H1 (cell line): ENCODE measurements around the gene MSANTD7. TPM values are rescaled to one million over a fixed set of nuclear protein-coding genes. Genes with fewer than 3 reads are reported as not detected.

Experiments used
- CTCF ChIA-PET: fragments of 300-600 bp; sonication (Branson Sonifier 250); formaldehyde crosslinking; loops from one replicate; lab custom pipeline; 2021; ENCODE audit not compliant: partially characterized antibody; lab: Charles Lee
- POLR2A ChIA-PET: fragments of 300-600 bp; sonication (Branson Sonifier 250); formaldehyde crosslinking; loops from one replicate; lab custom pipeline; 2021; ENCODE audit warnings: inconsistent platforms; ENCODE audit not compliant: partially characterized antibody; lab: Charles Lee
- DNase-seq, 2 experiments: peaks; one replicate each; pipeline versions ENCODE4 v3.0.0 to v3.0.0-alpha.2; 2010 to 2022; ENCODE audit warnings: low spot score in 2 of 2, low read depth in 1 of 2, mixed read lengths in 1 of 2
- FAIRE-seq: peaks from 2 replicates; lab custom pipeline; 2011; peaks lifted over from hg19 to GRCh38; lab: Jason Lieb, UNC
- H2AFZ ChIP-seq: 2 replicates; pipeline ENCODE4 v1.8.1; 2012; ENCODE audit warnings: low read length, inconsistent platforms
- H2AK5ac ChIP-seq: 2 replicates; pipeline ENCODE4 v1.6.1; 2013; ENCODE audit warnings: low read depth, low read length
- H2BK120ac ChIP-seq: replicated peaks from 2 replicates; pipeline ENCODE3; 2013; ENCODE audit warnings: low read depth, low read length, inconsistent platforms
- H2BK12ac ChIP-seq: 2 replicates; pipeline ENCODE4 v1.6.1; 2013; ENCODE audit warnings: low read depth, low read length
- H2BK15ac ChIP-seq: 2 replicates; pipeline ENCODE4 v1.6.1; 2013; ENCODE audit warnings: low read length
- H2BK20ac ChIP-seq: 2 replicates; pipeline ENCODE4 v1.6.1; 2013; ENCODE audit warnings: low read length
- H2BK5ac ChIP-seq: 2 replicates; pipeline ENCODE4 v1.6.1; 2013; ENCODE audit warnings: low read depth, low read length
- H3K14ac ChIP-seq: 2 replicates; pipeline ENCODE4 v1.6.1; 2013; ENCODE audit warnings: inconsistent platforms; ENCODE audit not compliant: insufficient read length
- H3K18ac ChIP-seq: 2 replicates; pipeline ENCODE4 v1.6.1; 2013; ENCODE audit warnings: low read length; ENCODE audit errors: extremely low read depth
- H3K23ac ChIP-seq: 2 replicates; pipeline ENCODE4 v1.6.1; 2013; ENCODE audit warnings: inconsistent platforms; ENCODE audit not compliant: insufficient read length
- H3K23me2 ChIP-seq: 2 replicates; pipeline ENCODE4 v1.6.1; 2013; ENCODE audit warnings: low read depth, low read length
- H3K27ac ChIP-seq: 2 replicates; pipeline ENCODE4 v1.6.1; 2011; ENCODE audit warnings: low read depth, low read length, inconsistent platforms
- H3K27me3 ChIP-seq, 4 experiments: replicated peaks in 1 of 4; 1 replicate in 1 of 4; 2 replicates in 3 of 4; pipeline versions ENCODE4 v1.6.1 to v1.8.1; 2011 to 2013; ENCODE audit warnings: low read length in 3 of 4, mild to moderate bottlenecking in 3 of 4, inconsistent platforms in 2 of 4, mixed read lengths in 2 of 4, moderate library complexity in 1 of 4; ENCODE audit not compliant: control insufficient read depth in 3 of 4, insufficient read depth in 3 of 4; ENCODE audit errors: extremely low read depth in 1 of 4
- H3K36me3 ChIP-seq, 4 experiments: 2 replicates each; pipeline versions ENCODE4 v1.6.1 to v1.8.1; 2011 to 2013; ENCODE audit warnings: mild to moderate bottlenecking in 4 of 4, low read length in 3 of 4, moderate library complexity in 2 of 4, control low read depth in 1 of 4, inconsistent platforms in 1 of 4; ENCODE audit not compliant: insufficient read depth in 4 of 4, control insufficient read depth in 2 of 4
- H3K4ac ChIP-seq: replicated peaks from 2 replicates; pipeline ENCODE3; 2013; ENCODE audit warnings: low read length, low read depth, mixed read lengths, inconsistent platforms; ENCODE audit not compliant: insufficient read length
- H3K4me1 ChIP-seq, 4 experiments: replicated peaks in 1 of 4; 1 replicate in 1 of 4; 2 replicates in 3 of 4; pipeline versions ENCODE4 v1.6.1 to v1.8.1; 2011 to 2013; ENCODE audit warnings: low read length in 3 of 4, inconsistent platforms in 2 of 4, mixed read lengths in 1 of 4; ENCODE audit not compliant: insufficient read depth in 4 of 4, control insufficient read depth in 3 of 4
- H3K4me2 ChIP-seq, 2 experiments: 2 replicates each; pipeline versions ENCODE4 v1.6.1 to v1.8.1; 2011 to 2013; ENCODE audit warnings: low read depth in 2 of 2, low read length in 2 of 2, control low read depth in 1 of 2, inconsistent platforms in 1 of 2, mild to moderate bottlenecking in 1 of 2; ENCODE audit not compliant: insufficient read depth in 1 of 2
- H3K4me3 ChIP-seq, 4 experiments: fragments of 200-600, 300-600 bp in 1 of 4; sonication (generic), shearing (Covaris generic), sonication (Bioruptor Twin) in 1 of 4; 2 replicates each; pipeline versions ENCODE4 v1.5.1 to v1.8.1; 2011 to 2016; ENCODE audit warnings: low read length in 4 of 4, low read depth in 3 of 4, control low read depth in 2 of 4, inconsistent platforms in 2 of 4, mild to moderate bottlenecking in 2 of 4, mixed read lengths in 1 of 4, moderate library complexity in 1 of 4; ENCODE audit not compliant: insufficient read depth in 2 of 4; ENCODE audit errors: extremely low read depth in 1 of 4
- H3K56ac ChIP-seq: replicated peaks from 2 replicates; pipeline ENCODE3; 2013; ENCODE audit warnings: low read depth, mild to moderate bottlenecking, mixed read lengths, low read length, inconsistent platforms; ENCODE audit not compliant: insufficient read length
- H3K79me1 ChIP-seq: 2 replicates; pipeline ENCODE4 v1.6.1; 2013; ENCODE audit warnings: low read depth, low read length, control low read depth
- H3K79me2 ChIP-seq, 2 experiments: 2 replicates each; pipeline versions ENCODE4 v1.6.1 to v1.8.1; 2012 to 2013; ENCODE audit warnings: low read length in 2 of 2, mild to moderate bottlenecking in 2 of 2, inconsistent platforms in 1 of 2; ENCODE audit not compliant: insufficient read depth in 2 of 2, control insufficient read depth in 1 of 2
- H3K9ac ChIP-seq, 4 experiments: replicated peaks in 1 of 4; 1 replicate in 1 of 4; 2 replicates in 3 of 4; pipeline versions ENCODE4 v1.6.1 to v1.8.1; 2011 to 2013; ENCODE audit warnings: low read depth in 3 of 4, low read length in 3 of 4, control low read depth in 2 of 4, mild to moderate bottlenecking in 2 of 4, moderate library complexity in 2 of 4, inconsistent platforms in 1 of 4; ENCODE audit errors: extremely low read depth in 1 of 4
- H3K9me3 ChIP-seq, 2 experiments: 2 replicates each; pipeline versions ENCODE4 v1.6.1 to v1.8.1; 2012 to 2013; ENCODE audit warnings: mild to moderate bottlenecking in 2 of 2, moderate library complexity in 2 of 2, control low read depth in 1 of 2, inconsistent platforms in 1 of 2, low read depth in 1 of 2, low read length in 1 of 2, mixed read lengths in 1 of 2; ENCODE audit not compliant: insufficient read depth in 2 of 2
- H4K20me1 ChIP-seq, 2 experiments: replicated peaks in 1 of 2; 2 replicates each; pipeline versions ENCODE3 to v1.8.1; 2011 to 2013; ENCODE audit warnings: inconsistent platforms in 2 of 2, low read length in 2 of 2, mild to moderate bottlenecking in 1 of 2; ENCODE audit not compliant: insufficient read depth in 2 of 2, control insufficient read depth in 1 of 2
- H4K5ac ChIP-seq: 2 replicates; pipeline ENCODE4 v1.6.1; 2013; ENCODE audit warnings: low read length, low read depth, mixed read lengths, inconsistent platforms; ENCODE audit not compliant: insufficient read length
- H4K8ac ChIP-seq: 2 replicates; pipeline ENCODE4 v1.8.0; 2013; ENCODE audit warnings: mild to moderate bottlenecking, moderate library complexity, low read length, inconsistent platforms; ENCODE audit not compliant: insufficient read depth; ENCODE audit errors: extremely low read depth
- H4K91ac ChIP-seq: replicated peaks from 2 replicates; pipeline ENCODE3; 2013; ENCODE audit warnings: low read length, mixed read lengths, inconsistent platforms; ENCODE audit not compliant: insufficient read length
- BACH1 ChIP-seq: IDR thresholded peaks from 2 replicates; pipeline ENCODE4 v1.6.1; 2012; ENCODE audit warnings: low read length, improper control_type of control experiment
- BCL11A ChIP-seq, 2 experiments: IDR thresholded peaks; one replicate each; pipeline ENCODE4 v1.6.1; 2011; ENCODE audit warnings: low read depth in 2 of 2, low read length in 2 of 2, mild to moderate bottlenecking in 2 of 2
- JUN ChIP-seq: IDR thresholded peaks from 2 replicates; pipeline ENCODE4 v1.6.1; 2011; ENCODE audit warnings: low read depth, mild to moderate bottlenecking, improper control_type of control experiment, low read length
- KDM1A ChIP-seq: fragments of 200-600, 300-600 bp; sonication (generic); IDR thresholded peaks from 2 replicates; pipeline ENCODE4 v1.7.1; 2016; ENCODE audit warnings: mild to moderate bottlenecking, low read length, borderline replicate concordance
- MAX ChIP-seq: IDR thresholded peaks from 2 replicates; pipeline ENCODE4 v1.6.1; 2012; ENCODE audit warnings: inconsistent platforms
- RBBP5 ChIP-seq: IDR thresholded peaks from 2 replicates; pipeline ENCODE4 v1.7.1; 2012; ENCODE audit warnings: low read depth, mild to moderate bottlenecking, inconsistent platforms, low read length, moderate library complexity, borderline replicate concordance
- SIN3A ChIP-seq, 2 experiments: IDR thresholded peaks in 1 of 2; conservative IDR thresholded peaks in 1 of 2; 2 replicates each; pipeline ENCODE4 v1.6.1; 2011 to 2012; ENCODE audit warnings: low read length in 2 of 2, improper control_type of control experiment in 1 of 2, low read depth in 1 of 2, mild to moderate bottlenecking in 1 of 2
- WGBS, 2 experiments: shearing (Covaris generic) in 1 of 2; methylation state at CpG; one replicate each; pipeline versions ENCODE4 v1.1.6 to v1.1.7; 2013 to 2015; ENCODE audit warnings: low lambda C conversion rate in 2 of 2, mixed read lengths in 2 of 2, inconsistent platforms in 1 of 2, low coverage in 1 of 2, missing lambda C conversion rate in 1 of 2; ENCODE audit not compliant: insufficient replicate concordance in 2 of 2, insufficient coverage in 1 of 2, insufficient read length in 1 of 2; ENCODE audit errors: extremely low coverage in 1 of 2, missing lambda C conversion rate in 1 of 2; 5-methylcytosine and 5-hydroxymethylcytosine counted together
- long read RNA-seq, 2 experiments: library from RNA in 1 of 2; library from capped mRNA in 1 of 2; stranded (forward); transcript quantifications; one replicate each; pipeline ENCODE4 v2.0.0, GENCODE V29; 2021; ENCODE audit warnings: inconsistent platforms in 1 of 2
- polyA minus RNA-seq, 3 experiments: library from RNA; depleted of rRNA, polyadenylated mRNA; stranded (reverse); fragments of >200 nt; gene quantifications; 1 replicate in 2 of 3; 2 replicates in 1 of 3; pipeline ENCODE4 v1.2.3, GENCODE V29; 2011
- polyA plus RNA-seq, 7 experiments: library from polyadenylated mRNA; depleted of rRNA in 3 of 7; stranded (reverse) in 5 of 7; unstranded in 2 of 7; fragments of >200 nt in 5 of 7; fragments of 200-250 nt in 2 of 7; gene quantifications; 1 replicate in 5 of 7; 2 replicates in 1 of 7; 4 replicates in 1 of 7; pipeline versions ENCODE4 v1.2.1 to v1.2.3, GENCODE V29; 2011 to 2013; ENCODE audit warnings: missing spikeins in 2 of 7, mixed read lengths in 2 of 7
- total RNA-seq: library from RNA; stranded (reverse); fragmentation: NEBNext Ultra II Directional; extraction: Animal tissue kit (Norgen Biotek cat#: 25700); gene quantifications from 2 replicates; pipeline ENCODE4 v1.2.1, GENCODE V29; 2021

The MSANTD7 gene
- total RNA-seq (15.2 and 16.0 TPM in 2 replicates), polyA plus RNA-seq (2011; rRNA removed) (4.9 and 5.0 TPM in 2 replicates), polyA minus RNA-seq (2011; rRNA and poly(A)+ RNA removed) (14.8 and 18.1 TPM in 2 replicates)
- polyA plus RNA-seq (2011; cell fraction: cytosol; rRNA removed) = 5.5 TPM
- polyA plus RNA-seq (2011; cell fraction: nucleus; rRNA removed) = 6.8 TPM
- 10.7 to 12.4 TPM (median 11.2 TPM) in 4 replicates for polyA plus RNA-seq (2012, experiment 1 of 2)
- polyA plus RNA-seq (2012, experiment 2 of 2) = 6.0 TPM
- 10.1 TPM for polyA plus RNA-seq (2013, experiment 1 of 2)
- polyA plus RNA-seq (2013, experiment 2 of 2) = 9.1 TPM
- 15.1 TPM for polyA minus RNA-seq (2011; cell fraction: cytosol; rRNA and poly(A)+ RNA removed)
- 18.4 TPM for polyA minus RNA-seq (2011; cell fraction: nucleus; rRNA and poly(A)+ RNA removed)
- long read RNA-seq, experiment 1, full-length matches to known transcripts = 3 of 20 reads
- long read RNA-seq, experiment 1, partial matches to known transcripts = 17 of 20 reads
- long read RNA-seq, experiment 1, other reads (novel, unspliced or antisense) = 0 of 20 reads
- long read RNA-seq, experiment 2, full-length matches to known transcripts = 7 of 9 reads
- long read RNA-seq, experiment 2, partial matches to known transcripts = 1 of 9 reads
- long read RNA-seq, experiment 2, other reads (novel, unspliced or antisense) = 1 of 9 reads

GRCh38 chr10:14837757-14838581 is at the start of gene MSANTD7, which contains the start of the genes CDNF and HSPA14:
TSS of gene MSANTD7 (plus strand) at chr10:14838306. CDS start at chr10:14842285, 3,979 bp downstream.
TSS of gene CDNF (minus strand) at chr10:14838037. CDS start at chr10:14837946, 91 bp downstream.
TSS of gene HSPA14 (plus strand) at chr10:14838306. CDS start at chr10:14838403, 97 bp downstream.
- Histone ChIP-seq H3K4me3 (peak within 1 kb of the TSS; percentile 87 to 93 (median 91)), H2BK5ac (peak within 1 kb of the TSS; percentile 95)
- TF ChIP-seq JUN (no peak), KDM1A (no peak), BACH1 (peak; percentile 83), BCL11A (IDR thresholded peaks at IDR 0.05; ENCODE audit: low read depth in 2 of 2, low read length in 2 of 2) (no peak), RBBP5 (no peak; the same call in none of the 2 replicates), MAX (peak; percentile 42), SIN3A (conservative IDR thresholded peaks at IDR 0.05 in 1 of 2, IDR thresholded peaks at IDR 0.05 in 1 of 2; ENCODE audit: low read depth in 1 of 2, low read length in 2 of 2) (peak; percentile 11 to 69; a peak in 1 of 4 replicates)

More at GRCh38 chr10:14837757-14838581, at the start of gene MSANTD7, which contains the start of the genes CDNF and HSPA14:
- Histone ChIP-seq H2BK15ac (no peak within 1 kb of the TSS), H4K91ac (peak within 1 kb of the TSS; percentile 89), H4K20me1 (peaks cover 3 to 6% of the 10 kb centered on the region in 2 experiments), H3K4me2 (peak within 1 kb of the TSS; percentile 79 to 87), H3K9ac (peak within 1 kb of the TSS; percentile 90 to 98 (median 94)), H3K23ac (no peak within 1 kb of the TSS), H3K9me3 (no peaks in the 10 kb centered on the region), H2BK12ac (0 out of 2 replicates have a peak within 1 kb of the TSS, but pooled peaks have one; percentile 82), H4K8ac (peak within 1 kb of the TSS; percentile 97), H3K79me1 (peaks cover 3% of the 10 kb centered on the region; the same call in 1 of the 2 replicates), H3K18ac (peak within 1 kb of the TSS; percentile 93), H2AFZ (peak within 1 kb of the TSS; percentile 63), H3K23me2 (peaks cover 2% of the 10 kb centered on the region), H3K27ac (peak within 1 kb of the TSS; percentile 91), H2AK5ac (0 out of 2 replicates have a peak within 1 kb of the TSS, but pooled peaks have one; percentile 83), H2BK20ac (no peak within 1 kb of the TSS), H3K4me1 (peaks cover 0 to 8% (median 3%) of the 10 kb centered on the region in 4 experiments; a peak in 3 of 7 replicates), H3K56ac (peak within 1 kb of the TSS; percentile 91), H3K36me3 (peaks cover 19 to 30% (median 21%) of the 10 kb centered on the region in 4 experiments), H4K5ac (peak within 1 kb of the TSS; percentile 96), H3K14ac (no peak within 1 kb of the TSS), H3K4ac (peak within 1 kb of the TSS; percentile 81), H2BK120ac (no peak within 1 kb of the TSS), H3K79me2 (peaks cover 9 to 36% of the 10 kb centered on the region in 2 experiments), H3K27me3 (no peaks in the 10 kb centered on the region)
- 3% methylated on average over 64 of the region's 72 CpGs; no CpG with 5 or more reads in 1 of the 2 experiments for WGBS, 2 experiments
- FAIRE-seq (no peak), DNase-seq (peak; percentile 97 to 98)
- ChIA-PET CTCF (interaction anchor here (0.6 to 3.0 kb wide), 11 partner anchors 9 to 340 kb away, joined by 3 to 19 read pairs (median 3); partner anchors contain the start of gene MEIG1), POLR2A (interaction anchor here (0.8 to 3.7 kb wide), 22 partner anchors 10 to 1488 kb away, joined by 3 to 32 read pairs (median 4); partner anchors contain the start of genes DCLRE1C and SUV39H2)
